GM13977 (cell line): ENCODE data around the gene IKZF3.
"Not testable (repeated sequence)": the region's sequence is repeated elsewhere in the genome, so short reads cannot be mapped to it uniquely, and the experiment has no call there.

Source experiments
- DNase-seq: peaks from one replicate; pipeline ENCODE4 v3.0.0; 2012; ENCODE audit warnings: low spot score
- CTCF ChIP-seq: IDR thresholded peaks from 2 replicates; pipeline ENCODE4 v1.5.1; 2012; ENCODE audit warnings: mild to moderate bottlenecking, control low read depth; ENCODE audit not compliant: insufficient read depth; ENCODE audit errors: extremely low read depth, missing control alignments
- in situ Hi-C: fragments of 300-500 bp; cut with MboI; formaldehyde crosslinking; loops from one replicate; pipeline ENCODE4 v1.12.0; 2022; ENCODE audit warnings: low sequenced_read_pairs, low pct_unique_long_range_greater_than_20kb, mixed read lengths, inconsistent platforms; ENCODE audit not compliant: unreplicated experiment

The IKZF3 gene

GRCh38 chr17:39894681-39895376 is 30.7 kb upstream of the IKZF3 start:
- in situ Hi-C loops = no loop called here
- no peak for DNase-seq
- no peak for TF ChIP-seq CTCF

- DNase-seq = no peak
- TF ChIP-seq CTCF = no peak
- in situ Hi-C loops = no loop called here
These were observed 25.1 kb upstream of the IKZF3 start for GRCh38 chr17:39889200-39889599.

DNA sequence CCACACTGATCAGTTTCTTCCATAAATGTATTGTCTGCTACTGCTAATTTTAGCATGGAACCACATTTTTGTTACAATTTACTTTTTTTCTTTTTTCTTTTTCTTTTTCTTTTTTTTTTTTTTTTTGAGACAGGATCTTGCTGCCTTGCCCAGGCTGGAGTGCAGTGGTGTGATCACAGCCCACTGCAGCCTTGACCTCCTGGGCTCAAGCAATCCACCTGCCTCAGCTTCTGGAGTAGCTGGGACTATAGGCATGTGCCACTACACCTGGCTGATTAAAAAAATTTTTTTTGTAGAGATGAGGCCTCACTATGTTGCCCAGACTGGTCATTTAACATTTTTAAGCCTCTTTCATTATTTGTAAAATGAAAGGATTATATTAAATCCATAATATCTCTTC is 23.0 kb upstream of the IKZF3 start:
- no peak for DNase-seq
- no peak for TF ChIP-seq CTCF
- in situ Hi-C loops = no loop called here

DNA sequence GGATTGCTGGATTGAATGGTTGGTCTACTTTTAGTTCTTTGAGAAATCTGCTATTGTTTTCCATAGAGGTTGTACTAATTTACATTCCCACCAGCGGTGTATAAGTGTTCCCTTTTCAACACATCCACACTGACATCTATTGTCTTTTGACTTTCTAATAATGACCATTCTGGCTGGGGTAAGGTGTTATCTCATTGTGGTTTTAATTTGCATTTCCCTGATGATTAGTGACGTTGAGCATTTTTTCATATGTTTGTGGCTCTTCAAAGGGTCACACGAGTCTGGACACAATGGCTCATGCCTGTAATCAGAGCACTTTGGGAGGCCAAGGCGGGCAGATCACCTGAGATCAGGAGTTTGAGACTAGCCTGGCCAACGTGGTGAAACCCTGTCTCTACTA is 22.0 kb upstream of the IKZF3 start:
- DNase-seq, in situ Hi-C loops: not testable (repeated sequence)

- in situ Hi-C loops = no loop called here
- DNase-seq = no peak
- TF ChIP-seq CTCF = peak; percentile 15
These were observed 8.6 kb upstream of the IKZF3 start for GRCh38 chr17:39872751-39873150.

- in situ Hi-C loops = no loop called here
- DNase-seq = no peak
- TF ChIP-seq CTCF = no peak
These were observed 7.7 kb upstream of the IKZF3 start for GRCh38 chr17:39871801-39872200.

GRCh38 chr17:39870776-39871175 is 6.7 kb upstream of the IKZF3 start:
- TF ChIP-seq CTCF = no peak
- DNase-seq = no peak
- in situ Hi-C loops = no loop called here
